NCI-H128 (cell line): ENCODE results near the gene TMEM94.
"Not testable (repeated sequence)": the region's sequence is repeated elsewhere in the genome, so short reads cannot be mapped to it uniquely, and the experiment has no call there.

ENCODE experiments used
- DNase-seq: peaks from one replicate; lab custom pipeline; 2025; ENCODE audit not compliant: unreplicated experiment; lab: John Stamatoyannopoulos, UW

The TMEM94 gene

DNA sequence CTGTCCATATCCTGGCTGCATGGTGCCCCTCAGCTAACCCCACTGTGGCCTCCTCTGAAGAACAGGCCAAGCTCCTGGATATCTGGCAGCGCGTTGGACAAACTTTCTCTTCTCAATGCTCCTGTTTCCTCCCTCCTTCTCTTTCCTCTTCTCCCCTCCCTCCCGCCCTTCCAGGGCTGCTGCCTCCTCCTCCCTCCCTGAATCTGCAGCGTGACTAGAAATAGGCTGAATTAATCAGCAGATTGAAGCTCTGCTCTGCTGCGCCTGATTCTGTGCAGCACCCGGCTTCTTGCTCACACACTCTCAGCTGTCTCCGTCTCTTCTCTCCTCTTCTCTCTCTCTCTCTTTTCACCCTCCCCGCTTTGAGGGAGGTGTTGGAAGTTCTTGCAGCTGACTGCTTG, 19.8 kb downstream of the TMEM94 start:
- DNase-seq: no peak

DNA sequence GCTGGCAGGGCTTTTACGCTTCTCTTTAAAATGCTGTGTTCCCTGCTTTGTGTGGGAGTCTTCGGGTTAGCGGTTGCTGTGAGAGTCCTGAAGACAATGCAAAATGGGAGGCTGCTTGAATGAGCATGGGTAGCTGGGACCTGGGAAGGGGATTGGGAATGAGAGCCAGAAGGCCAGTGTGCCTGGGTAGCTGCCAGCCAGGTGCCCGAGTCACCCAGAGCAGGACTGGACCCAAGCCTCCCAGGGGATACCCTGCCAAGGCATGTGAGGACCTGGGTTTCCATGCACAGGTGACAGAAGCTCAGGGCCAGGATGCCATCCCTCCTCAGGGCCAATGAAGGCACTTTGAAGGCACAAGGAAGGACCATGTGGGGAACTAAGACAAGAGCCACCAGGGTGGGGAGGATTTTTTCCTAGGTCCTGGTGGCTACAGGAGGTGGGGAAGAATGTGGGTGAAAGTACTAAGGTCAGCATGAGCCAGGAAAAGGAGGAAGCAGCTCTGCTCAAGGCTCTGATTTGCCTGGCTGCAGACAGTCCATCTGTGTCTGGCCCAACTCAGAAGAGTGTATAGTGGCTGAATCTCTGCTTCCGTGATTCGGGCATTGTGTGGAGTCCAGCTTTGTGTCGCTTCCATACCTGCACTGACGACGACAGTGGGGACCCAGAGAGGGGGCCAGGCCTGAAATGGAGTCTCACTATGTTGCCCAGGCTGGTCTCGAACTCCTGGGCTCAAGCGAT, 20.5 kb downstream of the TMEM94 start:
- DNase-seq: no peak

DNA sequence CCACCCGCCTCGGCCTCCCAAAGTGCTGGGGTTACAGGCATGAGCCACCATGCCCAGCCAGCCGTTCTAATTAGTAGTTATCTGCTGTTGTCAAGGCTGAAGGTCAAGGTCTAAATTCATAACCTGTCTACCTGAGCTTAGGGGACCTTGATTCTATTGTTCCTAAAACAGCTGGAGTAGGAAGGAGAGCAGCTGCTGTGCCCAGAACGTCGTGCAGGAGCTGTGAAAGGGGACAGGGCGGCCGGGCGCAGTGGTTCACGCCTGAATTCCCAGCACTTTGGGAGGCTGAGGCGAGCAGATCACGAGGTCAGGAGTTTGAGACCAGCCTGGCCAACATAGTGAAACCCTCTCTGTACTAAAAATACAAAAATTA, 21.0 kb downstream of the TMEM94 start:
- not testable (repeated sequence) for DNase-seq

DNA sequence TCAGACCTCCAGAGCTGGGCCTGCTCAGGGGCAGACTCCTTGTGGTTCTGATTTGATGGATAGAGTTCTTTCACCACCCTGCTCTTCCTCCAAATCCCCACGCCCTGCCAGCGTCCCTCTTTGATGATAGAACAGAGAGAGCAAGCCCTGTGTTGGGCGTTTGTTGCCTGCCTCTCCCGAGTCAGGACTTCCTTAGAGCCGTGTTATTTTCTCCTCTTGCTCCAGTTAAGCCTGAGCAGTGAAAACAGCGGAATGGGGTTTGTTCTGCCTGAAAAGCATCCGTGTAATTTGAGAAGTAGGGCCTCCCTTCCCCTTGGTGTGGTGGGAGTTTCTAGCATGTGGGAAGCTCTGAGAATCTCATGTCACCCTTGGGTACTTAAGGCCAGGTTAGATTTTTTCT, 22.1 kb downstream of the TMEM94 start:
- DNase-seq: no peak

DNA sequence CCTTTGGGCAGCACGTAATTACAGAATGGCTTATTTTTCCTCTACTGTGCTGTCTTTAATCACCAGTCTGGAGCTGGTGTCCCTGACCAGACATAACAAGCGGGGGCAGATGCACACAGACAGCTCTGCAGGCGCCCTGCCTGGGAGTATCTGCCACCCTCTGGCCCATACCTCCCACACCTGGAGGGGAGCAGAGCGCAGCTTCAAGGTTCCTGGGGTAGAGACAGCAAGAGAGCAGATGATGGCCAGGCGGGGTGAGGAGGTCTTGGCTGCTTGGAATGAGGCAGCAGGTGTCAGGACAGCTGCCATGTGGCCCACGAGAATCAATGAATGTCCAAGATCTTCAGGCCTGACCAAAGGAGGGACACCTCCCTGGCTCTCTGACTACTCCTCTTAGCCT, 23.8 kb downstream of the TMEM94 start:
- no peak for DNase-seq

DNA sequence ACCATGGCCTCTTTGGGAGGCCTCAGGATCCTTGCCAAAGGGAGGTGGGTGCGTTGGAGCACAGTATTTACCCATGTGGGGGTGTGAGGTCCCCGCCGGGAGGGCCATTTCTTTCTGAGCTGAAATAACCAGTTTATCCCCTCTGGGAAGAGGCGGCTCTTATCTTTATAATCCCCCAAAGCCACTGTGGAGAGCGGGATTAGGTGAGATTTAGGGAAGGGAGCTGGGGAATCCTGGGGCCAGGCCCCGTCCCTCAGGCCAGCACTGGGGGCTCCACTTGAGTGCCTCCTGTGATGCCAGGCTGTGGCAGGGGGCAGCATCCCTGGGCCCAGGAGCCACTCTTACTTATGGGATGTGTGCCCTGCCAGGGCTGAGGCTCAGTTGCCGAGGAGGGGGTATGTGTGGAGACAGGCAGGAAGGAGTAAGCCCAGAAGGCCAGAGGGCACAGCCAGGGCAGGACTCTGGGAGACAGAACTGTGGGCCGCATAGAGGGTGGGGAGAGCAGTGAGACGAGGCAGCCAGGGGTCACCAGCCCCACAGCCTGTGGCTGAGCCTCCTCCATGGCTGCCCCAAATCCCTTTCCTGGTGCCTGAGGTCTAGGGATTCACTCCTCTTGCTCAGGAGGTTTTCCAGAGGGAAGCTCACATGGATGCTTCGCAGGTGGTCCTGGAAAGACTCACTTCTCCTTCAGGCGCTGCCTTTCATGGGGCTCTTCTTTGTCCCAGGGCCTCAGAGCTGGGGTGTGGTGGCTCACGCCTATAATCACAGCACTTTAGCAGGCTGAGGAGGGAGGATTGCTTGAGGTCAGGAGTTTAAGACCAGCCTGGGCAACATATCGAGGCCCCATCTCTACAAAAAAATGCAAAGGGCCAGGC, 25.0 kb downstream of the TMEM94 start:
- DNase-seq: no peak

DNA sequence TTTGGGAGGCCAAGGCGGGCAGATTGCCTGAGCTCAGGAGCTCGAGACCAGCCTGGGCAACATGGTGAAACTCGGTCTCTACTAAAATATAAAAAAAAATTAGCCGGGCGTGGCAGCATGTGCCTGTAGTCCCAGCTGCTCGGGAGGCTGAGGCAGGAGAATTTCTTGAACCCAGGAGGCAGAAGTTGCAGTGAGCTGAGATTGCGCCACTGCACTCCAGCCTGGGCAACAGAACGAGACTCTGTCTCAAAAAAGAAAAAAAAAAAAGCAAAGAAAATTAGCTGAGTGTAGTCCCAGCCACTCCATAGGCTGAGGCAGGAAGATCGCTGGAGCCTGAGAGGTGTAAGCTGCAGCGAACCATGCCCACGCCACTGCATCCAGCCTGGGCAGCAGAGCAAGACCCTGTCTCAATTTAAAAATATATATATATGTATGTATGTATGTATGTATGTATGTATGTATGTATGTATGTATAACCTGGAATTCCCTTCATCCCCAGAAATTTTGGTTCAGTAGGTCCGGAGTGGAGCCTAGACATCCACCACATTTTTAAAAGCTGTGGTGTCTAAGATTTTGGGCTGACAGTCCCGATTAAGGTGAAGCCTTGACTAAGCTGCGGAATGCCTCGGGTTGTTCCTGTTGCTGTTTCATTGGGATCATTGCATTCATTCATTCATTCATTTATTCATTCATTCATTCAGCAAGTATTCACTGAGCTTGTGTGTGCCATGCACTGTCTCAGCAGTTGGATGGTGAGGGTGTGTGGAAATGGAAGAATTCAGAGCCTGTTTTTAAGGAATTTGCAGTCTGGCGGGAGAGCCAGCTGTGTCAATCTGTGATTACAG, 25.9 kb downstream of the TMEM94 start:
- DNase-seq: no peak

DNA sequence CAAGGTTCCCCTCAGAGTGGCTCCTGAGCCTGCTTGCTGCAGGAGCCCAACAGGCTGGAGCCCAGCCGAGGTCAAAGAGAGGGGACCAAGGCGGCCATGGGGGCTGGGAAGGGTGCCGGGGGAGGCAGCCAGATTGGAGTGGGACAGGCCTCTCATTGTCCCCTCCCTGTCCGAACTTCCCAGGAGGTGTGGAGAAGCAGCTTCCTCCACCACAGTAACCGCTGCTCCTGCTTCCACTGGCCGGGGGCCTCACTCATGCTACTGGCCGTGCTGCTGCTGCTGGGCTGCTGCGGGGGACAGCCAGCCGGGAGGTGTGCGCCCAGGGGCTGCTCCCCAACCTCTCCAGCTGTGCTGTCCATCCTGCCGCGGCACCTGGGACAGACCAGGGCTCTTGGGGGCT, 29.3 kb downstream of the TMEM94 start:
- DNase-seq: no peak

DNA sequence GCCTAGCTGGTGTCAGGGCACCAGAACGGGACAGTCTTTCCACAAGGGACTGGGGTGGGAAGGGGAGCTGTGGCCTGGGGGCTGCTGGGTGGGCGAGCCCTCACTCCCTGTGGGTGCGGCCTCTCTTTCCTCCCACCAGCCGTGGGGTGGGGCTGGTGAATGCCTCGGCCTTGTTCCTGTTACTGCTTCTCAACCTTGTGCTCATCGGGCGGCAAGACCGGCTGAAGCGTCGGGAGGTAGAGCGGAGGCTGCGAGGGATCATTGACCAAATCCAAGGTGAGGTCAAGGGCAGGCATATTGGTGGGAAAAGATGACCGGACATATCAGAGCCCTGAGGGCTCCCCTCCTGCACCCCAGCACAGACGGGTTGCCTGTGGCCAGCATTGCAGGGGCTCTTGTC, 29.7 kb downstream of the TMEM94 start:
- DNase-seq: no peak

DNA sequence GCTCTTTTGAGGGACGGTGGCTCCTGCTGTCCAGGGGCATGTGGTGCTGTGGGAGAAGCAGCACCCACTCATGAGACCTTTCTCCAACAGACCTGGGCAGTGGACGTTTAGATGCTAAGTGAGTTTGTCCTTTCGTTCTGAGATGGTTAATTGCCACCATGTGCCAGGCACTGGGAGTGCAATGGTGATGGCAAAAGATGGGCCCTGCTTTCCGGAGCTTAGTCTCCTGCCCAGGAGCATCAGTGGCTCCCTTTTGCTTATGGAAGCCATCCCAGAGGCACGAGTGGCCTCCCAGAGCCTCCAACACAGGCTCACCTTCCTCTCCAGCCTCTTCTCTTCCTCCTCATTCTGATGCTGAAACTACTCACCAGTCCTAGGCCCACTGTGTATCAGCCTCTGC, 30.5 kb downstream of the TMEM94 start:
- no peak for DNase-seq

DNA sequence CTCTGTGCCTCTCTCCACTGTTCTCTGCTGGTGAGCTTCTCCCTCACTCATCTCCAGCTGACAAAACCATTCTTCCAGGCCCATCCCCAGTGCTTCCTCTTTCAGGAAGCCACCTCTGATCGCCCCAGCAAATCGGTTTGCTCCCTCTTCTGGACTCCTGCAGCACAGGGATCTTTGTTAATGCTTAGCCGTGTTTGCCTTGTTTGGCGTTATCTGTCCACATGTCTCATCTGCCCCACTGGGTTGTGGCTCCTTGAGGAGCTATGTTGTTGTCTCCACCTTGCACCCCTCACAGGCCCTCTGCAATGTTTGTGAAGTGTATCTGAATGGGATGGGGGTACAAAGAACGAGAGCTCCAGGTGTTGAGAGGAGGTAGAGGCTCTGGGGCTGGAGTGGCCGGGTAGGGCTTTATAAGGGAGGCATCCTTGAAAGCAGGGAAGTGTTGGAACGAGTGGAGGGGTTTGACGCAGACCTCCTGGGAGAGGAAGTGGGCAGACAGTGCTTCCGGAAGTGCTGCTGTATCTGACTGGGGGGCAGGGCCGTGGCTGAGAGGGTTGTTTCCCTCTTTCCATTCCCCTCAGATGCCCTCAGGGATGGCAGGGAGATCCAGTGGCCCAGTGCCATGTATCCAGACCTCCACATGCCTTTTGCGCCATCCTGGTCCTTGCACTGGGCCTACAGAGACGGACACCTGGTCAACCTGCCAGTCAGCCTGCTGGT, 31.1 kb downstream of the TMEM94 start:
- no peak for DNase-seq

DNA sequence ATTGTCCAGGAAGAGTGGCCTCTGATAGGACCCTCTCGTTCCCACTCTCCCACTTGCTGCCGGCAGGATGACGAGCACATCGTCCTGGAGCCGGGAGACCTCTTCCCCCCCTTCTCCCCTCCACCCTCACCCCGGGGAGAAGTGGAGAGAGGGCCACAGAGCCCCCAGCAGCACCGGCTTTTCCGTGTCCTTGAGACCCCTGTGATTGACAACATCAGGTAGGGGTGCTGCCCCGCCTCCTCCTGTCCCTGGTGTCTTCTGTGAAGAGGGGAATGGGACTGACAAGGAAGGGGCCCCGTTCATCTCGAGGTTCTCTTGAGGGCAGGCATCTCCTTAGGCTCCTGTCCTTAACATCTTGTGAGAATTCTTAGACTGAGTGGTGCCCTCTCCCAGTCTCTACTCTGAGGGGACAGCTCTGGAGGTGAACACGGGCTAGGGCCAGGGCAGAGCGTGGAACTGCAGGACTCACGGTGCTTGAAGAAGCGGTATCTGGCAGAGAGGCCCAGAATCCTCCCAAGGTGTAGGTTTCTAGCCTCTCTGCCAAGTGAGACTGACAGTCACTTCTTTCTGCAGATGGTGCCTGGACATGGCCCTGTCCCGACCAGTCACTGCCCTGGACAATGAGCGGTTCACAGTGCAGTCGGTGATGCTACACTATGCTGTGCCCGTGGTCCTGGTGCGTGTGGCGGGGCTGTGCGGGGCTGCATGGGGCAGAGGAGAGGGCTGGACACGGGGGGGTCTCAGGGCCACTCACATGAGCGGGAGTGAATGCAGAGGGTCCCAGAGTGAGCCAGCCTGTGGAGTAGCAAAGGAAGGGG, 32.5 kb downstream of the TMEM94 start:
- DNase-seq: no peak

DNA sequence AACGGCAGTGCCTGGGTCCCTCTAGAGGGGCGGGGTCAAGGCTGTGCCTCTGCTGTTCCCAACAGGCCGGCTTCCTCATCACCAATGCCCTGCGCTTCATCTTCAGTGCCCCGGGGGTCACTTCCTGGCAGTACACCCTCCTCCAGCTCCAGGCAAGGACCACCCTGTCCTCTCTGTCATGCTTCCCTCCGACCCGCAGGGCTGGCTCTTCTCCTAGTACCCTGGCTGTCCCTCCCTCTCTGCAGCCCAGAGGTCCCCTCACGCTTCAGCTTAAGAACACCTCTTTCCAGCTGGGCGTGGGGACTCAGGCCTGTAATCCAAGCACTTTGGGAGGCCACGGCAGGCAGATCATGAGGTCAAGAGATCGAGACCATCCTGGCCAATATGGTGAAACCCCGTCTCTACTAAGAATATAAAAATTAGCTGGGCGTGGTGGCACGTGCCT, 33.1 kb downstream of the TMEM94 start:
- no peak for DNase-seq

DNA sequence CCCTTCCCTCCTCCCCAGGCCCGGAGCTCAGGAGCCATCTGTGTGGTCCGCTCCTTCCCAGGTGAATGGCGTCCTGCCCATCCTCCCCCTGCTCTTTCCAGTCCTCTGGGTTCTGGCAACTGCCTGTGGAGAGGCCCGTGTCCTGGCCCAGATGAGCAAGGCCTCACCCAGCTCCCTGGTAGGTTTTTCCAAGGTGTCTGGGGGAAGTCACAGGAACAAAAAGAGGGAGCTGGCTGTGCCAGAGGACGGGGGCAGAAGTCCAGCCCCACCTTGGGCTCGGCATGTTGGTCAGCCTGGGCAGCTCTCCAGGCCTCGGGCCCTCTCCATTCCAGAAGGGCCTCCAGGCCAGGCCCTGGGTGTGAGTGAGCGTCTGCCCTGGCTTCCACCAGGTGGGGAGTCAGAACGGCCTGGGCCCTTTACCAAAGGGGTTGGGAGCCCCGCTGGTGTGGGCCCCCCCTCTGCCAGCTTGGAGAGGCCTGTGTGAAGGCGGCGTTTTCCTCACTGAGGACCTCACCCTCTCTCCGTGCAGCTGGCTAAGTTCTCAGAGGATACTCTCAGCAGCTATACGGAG, 33.8 kb downstream of the TMEM94 start:
- no peak for DNase-seq

DNA sequence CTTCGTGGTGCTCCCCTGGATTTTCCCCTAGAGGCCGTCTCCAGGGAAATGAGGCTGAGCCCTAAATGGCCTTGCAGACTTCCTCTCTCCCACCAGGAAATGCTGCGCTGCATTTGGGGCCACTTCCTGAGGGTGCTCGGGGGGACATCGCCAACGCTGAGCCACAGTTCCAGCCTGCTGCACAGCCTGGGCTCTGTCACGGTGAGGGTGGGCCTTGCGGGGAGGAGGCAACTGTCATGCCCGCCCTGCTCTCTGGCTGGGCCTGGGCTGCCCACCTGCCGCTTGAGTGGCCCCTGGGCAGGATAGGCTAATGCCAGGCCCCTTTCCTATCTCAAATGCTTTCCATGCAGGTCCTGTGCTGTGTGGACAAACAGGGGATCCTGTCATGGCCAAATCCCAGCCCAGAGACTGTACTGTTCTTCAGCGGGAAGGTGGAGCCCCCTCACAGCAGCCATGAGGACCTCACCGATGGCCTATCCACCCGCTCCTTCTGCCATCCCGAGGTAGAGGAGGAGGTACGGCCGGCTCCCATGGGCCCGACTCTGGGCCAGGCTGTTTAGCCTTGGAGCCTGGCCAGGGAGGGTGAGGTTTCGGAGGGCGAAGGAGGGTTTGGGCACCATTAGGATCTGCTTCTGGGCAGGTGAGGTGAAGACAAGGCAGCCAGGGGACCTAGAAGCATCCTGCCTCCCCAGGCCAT, 34.7 kb downstream of the TMEM94 start:
- DNase-seq: no peak

DNA sequence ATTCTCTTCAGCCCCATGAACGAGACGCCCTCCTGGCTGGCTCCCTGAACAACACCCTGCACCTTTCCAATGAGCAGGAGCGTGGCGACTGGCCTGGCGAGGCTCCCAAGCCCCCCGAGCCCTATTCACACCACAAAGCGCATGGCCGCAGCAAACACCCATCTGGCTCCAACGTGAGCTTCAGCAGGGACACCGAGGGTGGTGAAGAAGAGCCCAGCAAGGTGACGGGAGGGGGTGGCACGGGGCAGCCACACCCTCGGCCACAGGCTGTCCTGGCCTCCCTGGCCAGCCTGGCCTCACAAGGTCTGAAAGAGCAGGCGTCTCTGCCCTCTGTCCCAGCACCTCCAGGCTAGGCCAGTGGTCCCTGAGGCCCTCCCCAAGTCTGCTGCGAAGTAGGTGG, 35.2 kb downstream of the TMEM94 start:
- no peak for DNase-seq

DNA sequence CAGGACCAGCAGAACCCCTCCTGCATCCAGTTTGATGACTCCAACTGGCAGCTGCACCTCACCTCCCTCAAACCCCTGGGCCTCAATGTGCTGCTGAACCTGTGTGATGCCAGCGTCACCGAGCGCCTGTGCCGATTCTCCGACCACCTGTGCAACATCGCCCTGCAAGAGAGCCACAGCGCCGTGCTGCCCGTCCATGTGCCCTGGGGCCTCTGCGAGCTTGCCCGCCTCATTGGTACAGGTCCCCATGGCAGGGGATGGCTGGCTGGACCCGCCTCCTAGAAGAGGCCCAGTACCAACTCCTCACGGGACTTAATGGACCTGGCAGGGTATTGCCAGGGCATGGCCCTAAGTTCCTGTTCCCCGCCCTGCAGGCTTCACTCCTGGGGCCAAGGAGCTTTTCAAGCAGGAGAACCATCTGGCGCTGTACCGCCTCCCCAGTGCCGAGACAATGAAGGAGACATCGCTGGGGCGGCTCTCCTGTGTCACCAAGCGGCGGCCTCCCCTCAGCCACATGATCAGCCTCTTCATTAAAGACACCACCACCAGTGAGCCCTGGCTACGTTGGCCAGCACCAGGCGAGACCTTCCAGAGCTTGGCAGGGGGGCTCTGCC, 36.2 kb downstream of the TMEM94 start:
- no peak for DNase-seq

DNA sequence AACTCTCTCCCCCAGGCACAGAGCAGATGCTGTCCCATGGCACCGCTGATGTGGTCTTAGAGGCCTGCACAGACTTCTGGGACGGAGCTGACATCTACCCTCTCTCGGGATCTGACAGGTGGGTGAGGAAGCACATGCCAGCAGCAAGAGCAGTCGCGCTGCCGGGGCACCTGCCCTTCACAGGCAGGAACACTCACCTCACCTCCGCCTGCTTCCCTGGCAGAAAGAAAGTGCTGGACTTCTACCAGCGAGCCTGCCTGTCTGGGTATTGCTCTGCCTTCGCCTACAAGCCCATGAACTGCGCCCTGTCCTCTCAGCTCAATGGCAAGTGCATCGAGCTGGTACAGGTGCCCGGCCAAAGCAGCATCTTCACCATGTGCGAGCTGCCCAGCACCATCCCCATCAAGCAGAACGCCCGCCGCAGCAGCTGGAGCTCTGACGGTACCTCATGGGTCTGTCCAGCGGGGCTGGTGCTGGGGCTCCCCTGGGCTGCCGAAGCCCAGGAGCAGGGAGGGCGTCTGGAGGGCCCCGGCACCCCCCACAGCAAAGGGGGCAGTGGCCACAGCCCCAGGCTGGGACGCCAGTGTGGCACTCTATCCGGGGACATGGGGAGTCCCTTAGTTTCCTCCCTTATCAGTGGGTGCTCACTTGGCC, 37.2 kb downstream of the TMEM94 start:
- no peak for DNase-seq
